Activated CD4-positive, CD25-positive, alpha-beta regulatory T cell (primary cell): ENCODE data around the gene KCNIP2.
"Not testable (repeated sequence)": the region's sequence is repeated elsewhere in the genome, so short reads cannot be mapped to it uniquely, and the experiment has no call there.

Experiments used
- DNase-seq, 4 experiments: peaks; one replicate each; lab custom pipeline; 2025; lab: John Stamatoyannopoulos, UW

The KCNIP2 gene

GRCh38 chr10:101828766-101829551 lies 14.6 kb downstream of the KCNIP2 start:
- DNase-seq: no peak

GRCh38 chr10:101827919-101828600 lies 15.5 kb downstream of the KCNIP2 start:
- DNase-seq: no peak

GRCh38 chr10:101826852-101827434 lies 16.7 kb downstream of the KCNIP2 start:
- DNase-seq: no peak

DNA sequence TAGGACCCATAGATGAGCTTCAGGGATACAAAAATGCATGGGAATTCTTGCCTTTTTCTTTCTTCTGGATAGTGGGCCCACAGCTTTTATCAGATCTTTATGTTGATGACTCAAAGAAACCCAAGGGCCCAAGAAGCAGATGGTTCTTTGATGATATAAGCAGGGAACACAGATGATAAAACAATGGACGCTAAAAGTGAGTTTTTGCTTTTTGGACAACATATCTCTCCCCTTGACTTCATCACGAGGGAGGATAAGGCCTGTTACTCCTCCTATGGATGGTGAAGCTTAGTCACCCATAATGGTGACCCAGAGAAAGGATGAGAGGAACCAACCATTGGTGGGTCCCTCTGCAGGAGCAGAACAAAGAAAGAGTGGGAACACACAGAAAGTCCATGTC lies 18.9 kb downstream of the KCNIP2 start:
- DNase-seq: no peak

DNA sequence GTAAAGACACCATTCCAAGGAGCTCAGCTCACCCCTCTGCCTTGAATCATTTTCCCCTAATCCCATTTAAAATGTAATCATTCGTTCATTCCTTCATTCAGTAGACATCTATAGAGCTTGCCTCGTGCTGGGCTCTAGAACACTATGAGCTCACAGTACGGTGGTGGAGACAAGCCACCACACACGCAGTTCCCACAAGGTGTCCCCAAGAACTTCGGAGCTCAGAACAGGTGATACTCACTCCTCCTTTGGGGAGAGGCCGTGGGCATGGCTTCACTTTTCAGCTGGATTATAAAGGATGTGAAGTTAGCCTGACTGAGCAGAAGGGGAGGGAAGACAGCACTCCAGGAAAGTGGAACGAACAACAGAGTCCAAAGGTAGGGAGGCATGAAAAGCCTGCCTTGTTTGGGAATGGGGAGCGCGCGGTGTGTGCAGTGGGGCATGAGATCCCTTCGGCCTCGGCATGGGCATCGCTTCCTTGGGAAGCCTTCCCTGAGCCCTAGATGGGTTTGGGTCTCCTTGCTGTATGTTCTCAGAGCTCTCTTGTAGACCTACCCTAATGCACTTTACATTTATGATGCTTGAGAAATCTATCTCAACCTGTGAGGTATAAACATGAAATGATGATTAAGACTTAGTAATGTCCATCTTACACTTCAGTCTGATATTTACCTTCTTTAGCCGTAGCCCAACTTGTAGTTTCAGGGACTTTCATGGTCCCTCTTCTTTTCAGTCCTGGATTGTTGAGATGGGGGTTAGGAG lies 24.5 kb downstream of the KCNIP2 start:
- no peak for DNase-seq

GRCh38 chr10:101818119-101818871 lies 25.3 kb downstream of the KCNIP2 start, which contains the start of gene OGA:
OGA (minus strand) TSS chr10:101818444; CDS start chr10:101818022, 422 bp downstream.
- DNase-seq: peak; percentile 99 to 100 (median 100)

DNA sequence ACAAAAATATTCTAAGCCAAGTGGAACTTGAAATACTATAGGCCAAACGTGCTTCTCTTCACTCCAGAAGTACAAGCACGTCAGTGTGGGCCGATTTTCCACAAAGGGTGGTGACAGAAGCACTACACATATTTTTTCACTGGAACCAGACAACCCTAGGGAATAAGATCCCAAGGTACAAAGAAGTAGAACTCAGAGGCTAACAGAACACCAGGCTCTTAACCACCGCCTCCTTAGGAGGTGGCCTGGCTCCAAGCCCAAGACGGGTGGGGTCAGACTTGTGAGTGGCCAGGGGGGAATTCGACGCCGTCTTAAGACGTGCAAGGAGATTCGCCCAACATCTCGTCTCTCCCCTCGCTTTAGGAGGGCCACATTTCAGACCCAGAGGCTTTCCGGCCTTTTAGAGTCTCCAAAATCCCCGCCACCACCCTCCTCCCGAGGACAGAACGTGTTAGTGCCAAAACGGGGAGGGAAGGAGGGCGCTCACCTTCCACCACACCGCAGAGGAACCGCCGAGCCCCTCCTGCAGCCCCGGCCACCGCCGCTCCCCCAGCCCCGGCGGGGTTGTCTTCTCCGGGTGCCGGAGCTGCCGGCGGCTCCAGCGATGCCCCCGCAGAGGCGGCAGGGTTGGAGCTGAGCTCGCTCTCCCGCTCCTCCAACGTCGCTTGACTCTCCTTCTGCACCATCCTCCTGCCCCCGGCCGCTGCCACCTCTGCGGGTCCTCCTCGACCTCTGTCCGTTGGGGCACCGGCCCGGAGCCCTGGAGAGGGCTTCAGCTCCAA lies 26.1 kb downstream of the KCNIP2 start:
- DNase-seq: peak in 2 of 4 experiments; percentile 31 to 40

GRCh38 chr10:101816913-101817336 lies 26.7 kb downstream of the KCNIP2 start:
- DNase-seq: no peak

GRCh38 chr10:101816376-101816775 lies 27.2 kb downstream of the KCNIP2 start:
- DNase-seq: no peak

DNA sequence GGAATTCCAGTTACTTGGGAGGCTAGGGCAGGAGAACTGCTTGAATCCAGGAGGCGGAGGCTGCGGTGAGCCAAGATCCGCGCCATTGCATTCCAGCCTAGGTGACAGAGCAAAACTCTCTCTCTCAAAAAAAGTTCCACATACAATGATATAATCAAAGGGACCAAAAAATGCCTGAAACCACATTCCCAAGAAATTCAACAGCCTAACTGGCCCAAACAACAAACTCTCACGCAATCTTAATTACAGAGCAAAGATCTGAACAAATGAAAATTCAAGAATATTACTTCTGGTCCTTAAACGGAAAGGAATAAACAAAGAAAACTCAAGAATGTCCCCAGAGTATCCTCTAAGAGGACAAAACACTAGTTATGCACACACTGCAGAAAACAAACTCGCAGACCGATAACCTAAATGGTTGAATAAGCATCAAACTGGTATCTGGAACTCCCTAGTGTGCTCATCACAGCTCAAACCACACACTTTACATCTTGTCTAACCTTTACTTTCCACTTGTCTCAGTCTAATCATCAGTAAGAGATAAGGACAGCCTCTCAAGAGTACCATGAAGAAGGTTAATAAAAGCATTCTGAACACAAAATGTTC lies 29.0 kb downstream of the KCNIP2 start:
- no peak for DNase-seq

- DNase-seq: no peak
Observed at GRCh38 chr10:101812606-101813005, 31.0 kb downstream of the KCNIP2 start.

DNA sequence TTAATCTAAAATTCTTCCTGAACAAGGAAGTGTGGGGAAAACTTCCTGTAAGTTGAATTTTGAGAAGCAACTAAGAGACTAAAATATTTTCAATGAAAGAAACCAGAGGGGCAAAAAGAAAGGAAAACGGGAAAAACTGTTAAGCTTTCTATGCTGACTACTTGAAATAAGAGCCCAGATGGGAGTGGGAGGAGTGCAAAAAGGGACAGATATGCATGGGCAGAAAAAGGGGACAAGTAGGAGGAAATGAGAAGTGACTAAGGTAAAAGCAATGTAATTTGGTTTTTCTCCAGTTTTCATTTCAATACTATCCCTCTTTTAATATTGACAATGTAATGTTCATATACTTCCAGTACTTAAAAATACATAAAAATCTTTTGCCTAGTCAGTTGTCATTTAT lies 36.4 kb downstream of the KCNIP2 start:
- DNase-seq: no peak

GRCh38 chr10:101803511-101803910 lies 40.1 kb downstream of the KCNIP2 start:
- no peak for DNase-seq

- no peak for DNase-seq
Observed at GRCh38 chr10:101797403-101798059, 46.1 kb downstream of the KCNIP2 start.

DNA sequence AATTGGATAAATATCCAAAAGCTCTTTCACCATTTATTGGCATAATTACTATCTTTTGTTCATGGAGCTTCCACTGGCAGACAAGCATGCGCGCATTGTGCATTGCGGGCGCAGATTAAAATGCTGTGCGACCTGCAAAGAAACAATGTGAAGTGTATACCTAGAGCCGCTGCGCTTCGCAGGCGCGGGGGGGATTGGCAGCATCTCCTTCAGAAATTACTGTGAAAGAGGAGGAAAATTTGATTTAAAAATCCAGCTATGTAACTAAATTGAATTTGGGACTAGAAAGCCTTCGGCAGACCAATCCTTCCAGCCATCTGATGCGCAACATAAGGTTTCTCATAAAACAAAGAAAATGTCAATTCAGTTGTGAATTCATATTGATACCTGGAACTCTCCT lies 50.1 kb downstream of the KCNIP2 start:
- no peak for DNase-seq

- no peak for DNase-seq
Observed at GRCh38 chr10:101789686-101790085, 53.9 kb downstream of the KCNIP2 start.

- not testable (repeated sequence) for DNase-seq
Observed at GRCh38 chr10:101789231-101789630, 54.4 kb downstream of the KCNIP2 start.

- no peak for DNase-seq
Observed at GRCh38 chr10:101785801-101786200, 57.8 kb downstream of the KCNIP2 start.

DNA sequence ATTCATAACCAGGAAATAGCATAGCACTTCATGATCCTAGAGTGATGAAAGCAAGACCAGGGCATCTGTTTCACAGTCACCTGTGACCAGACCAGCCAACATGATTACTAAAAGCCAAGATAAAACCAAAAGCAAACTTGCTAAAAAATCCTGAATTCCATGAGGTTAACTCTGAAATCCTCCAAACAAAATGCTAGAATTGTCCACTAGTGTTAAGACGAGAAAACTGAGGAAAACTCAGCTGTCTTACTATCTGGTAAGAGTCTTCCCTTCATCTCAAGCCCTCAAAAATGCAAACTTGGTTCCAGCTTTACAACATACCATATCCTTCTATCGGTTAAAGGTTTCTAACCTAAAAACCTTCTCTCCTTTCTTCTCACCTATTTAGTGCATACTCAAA lies 59.0 kb downstream of the KCNIP2 start:
- DNase-seq: no peak

DNA sequence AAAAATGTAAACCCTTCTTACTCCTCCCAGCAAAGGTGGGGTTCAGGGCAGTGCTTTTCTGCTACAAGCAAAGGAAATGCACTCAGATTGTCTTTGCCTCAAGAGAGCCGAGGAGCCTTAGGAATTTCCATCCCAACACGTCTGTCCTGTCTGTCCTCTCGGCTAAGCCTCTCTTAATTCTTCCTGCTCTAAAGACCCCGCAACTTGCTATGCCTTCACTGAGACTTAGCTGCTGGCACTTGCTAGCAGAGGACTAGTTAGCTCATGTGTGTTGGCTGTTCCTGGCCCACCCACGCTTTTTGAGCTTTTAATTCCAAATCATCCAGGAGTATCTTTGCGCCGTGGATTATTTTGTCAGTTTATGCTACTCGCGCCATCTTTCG lies 59.9 kb downstream of the KCNIP2 start:
- DNase-seq: no peak
